ENCODE results near the gene HORMAD2. TPM values are rescaled to one million over a fixed set of nuclear protein-coding genes. Genes with fewer than 3 reads are reported as not detected.

Gene HORMAD2, protein sequence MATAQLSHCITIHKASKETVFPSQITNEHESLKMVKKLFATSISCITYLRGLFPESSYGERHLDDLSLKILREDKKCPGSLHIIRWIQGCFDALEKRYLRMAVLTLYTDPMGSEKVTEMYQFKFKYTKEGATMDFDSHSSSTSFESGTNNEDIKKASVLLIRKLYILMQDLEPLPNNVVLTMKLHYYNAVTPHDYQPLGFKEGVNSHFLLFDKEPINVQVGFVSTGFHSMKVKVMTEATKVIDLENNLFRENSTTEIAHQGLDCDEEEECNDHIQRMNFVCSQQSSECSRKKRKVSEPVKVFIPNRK
- total RNA-seq (not detected), polyA plus RNA-seq (not detected)

DNA sequence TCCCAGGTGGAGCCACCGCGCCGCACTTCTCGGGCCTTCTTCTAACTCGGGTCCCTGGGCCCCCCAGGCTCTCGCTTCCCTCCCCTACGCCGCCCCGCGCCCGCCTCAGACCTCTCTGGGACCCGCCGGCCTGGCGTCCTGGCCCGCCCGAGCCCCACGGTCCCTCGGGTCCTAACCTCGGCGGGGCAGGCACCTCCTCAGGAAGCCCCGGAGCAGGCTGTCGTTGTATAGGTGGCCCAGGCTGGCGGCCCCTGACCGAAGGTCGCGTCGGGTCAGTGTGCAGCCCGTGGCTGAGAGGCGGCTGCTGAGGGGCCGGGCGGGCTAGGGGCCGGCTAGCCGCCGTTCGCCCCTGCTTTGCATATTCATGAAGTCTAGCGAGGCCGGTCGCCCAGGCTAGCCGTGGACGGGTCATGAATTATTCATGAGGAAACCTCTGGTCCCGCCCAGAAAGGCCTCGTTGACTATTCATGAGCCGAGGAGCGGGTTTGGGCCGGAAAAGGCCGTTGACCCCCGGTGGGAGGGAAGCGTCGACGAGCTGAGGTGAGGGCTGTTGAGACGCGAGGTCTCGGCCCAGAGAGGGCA is at the start of gene HORMAD2:
Gene HORMAD2, plus strand, starts transcription at position 513 of the 582 bp plus-strand sequence. CDS start 13,489 bp downstream, outside the sequence.
- CTCF ChIA-PET: no interaction called here
- Mint-ChIP-seq H3K36me3 (peaks cover 0 to 1% (median 0%) of the 10 kb centered on the region in 3 donors), H3K4me3 (no peak within 1 kb of the TSS), H3K27me3 (peaks cover 0 to 6% of the 10 kb centered on the region in 2 donors), H3K27ac (peak within 1 kb of the TSS in 1 of 8 donors; percentile 43), H3K9me3 (peaks cover 0 to 5% (median 0%) of the 10 kb centered on the region in 5 donors), H3K4me1 (peaks cover 9 to 14% (median 13%) of the 10 kb centered on the region in 3 donors)
- Histone ChIP-seq H3K9me3 (ENCODE audit: low read length) (no peaks in the 10 kb centered on the region), H3K27ac (ENCODE audit: low read depth, low read length) (no peak within 1 kb of the TSS), H3K36me3 (ENCODE audit: insufficient read depth, low read length) (no peaks in the 10 kb centered on the region), H3K27me3 (ENCODE audit: insufficient read depth, low read length, poor library complexity, severe bottlenecking) (no peaks in the 10 kb centered on the region), H3K4me3 (ENCODE audit: low read length) (no peak within 1 kb of the TSS), H3K4me1 (ENCODE audit: insufficient read depth, low read length) (peaks cover 9% of the 10 kb centered on the region)
- DNase-seq: no peak
- POLR2A ChIA-PET: no interaction called here

DNA sequence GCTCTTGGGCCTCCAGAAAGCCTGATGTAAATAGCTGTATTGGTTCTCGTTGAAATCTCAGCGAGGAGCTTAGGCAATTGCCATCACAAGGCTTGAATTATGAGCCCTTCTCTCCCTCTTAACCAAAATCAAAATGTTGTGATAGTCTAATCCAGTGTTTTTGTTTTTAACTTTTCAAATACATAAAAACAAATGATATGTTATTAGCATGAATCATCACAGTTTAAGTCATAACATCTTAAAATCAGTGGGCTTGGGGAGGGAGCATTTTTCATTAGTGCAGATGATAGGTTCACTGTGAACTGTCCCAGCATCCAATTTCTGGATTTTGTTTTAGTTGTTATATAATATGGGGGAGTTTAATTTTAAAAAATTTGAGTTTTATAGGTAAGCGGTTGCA is 48.9 kb upstream of the HORMAD2 start:
- H3K9me3 Mint-ChIP-seq: no peaks in the 10 kb centered on the region
- Histone ChIP-seq H3K27ac (ENCODE audit: low read depth, low read length) (no peak overlapping the region), H3K4me1 (ENCODE audit: insufficient read depth, low read length) (no peaks in the 10 kb centered on the region), H3K27me3 (ENCODE audit: insufficient read depth, low read length, poor library complexity, severe bottlenecking) (no peaks in the 10 kb centered on the region), H3K36me3 (ENCODE audit: insufficient read depth, low read length) (no peaks in the 10 kb centered on the region), H3K9me3 (ENCODE audit: low read length) (no peaks in the 10 kb centered on the region), H3K4me3 (ENCODE audit: low read length) (no peak overlapping the region)
- POLR2A ChIA-PET: no interaction called here
- peak overlapping the region in 2 of 8 donors; percentile 45 to 84 for H3K27ac Mint-ChIP-seq
- CTCF ChIA-PET: no interaction called here
- no peak for DNase-seq
- peaks cover 6 to 31% (median 7%) of the 10 kb centered on the region in 3 donors for H3K36me3 Mint-ChIP-seq
- H3K27me3 Mint-ChIP-seq: no peaks in the 10 kb centered on the region
- H3K4me1 Mint-ChIP-seq: no peaks in the 10 kb centered on the region
- H3K4me3 Mint-ChIP-seq: peak overlapping the region in 1 of 7 donors; percentile 2

DNA sequence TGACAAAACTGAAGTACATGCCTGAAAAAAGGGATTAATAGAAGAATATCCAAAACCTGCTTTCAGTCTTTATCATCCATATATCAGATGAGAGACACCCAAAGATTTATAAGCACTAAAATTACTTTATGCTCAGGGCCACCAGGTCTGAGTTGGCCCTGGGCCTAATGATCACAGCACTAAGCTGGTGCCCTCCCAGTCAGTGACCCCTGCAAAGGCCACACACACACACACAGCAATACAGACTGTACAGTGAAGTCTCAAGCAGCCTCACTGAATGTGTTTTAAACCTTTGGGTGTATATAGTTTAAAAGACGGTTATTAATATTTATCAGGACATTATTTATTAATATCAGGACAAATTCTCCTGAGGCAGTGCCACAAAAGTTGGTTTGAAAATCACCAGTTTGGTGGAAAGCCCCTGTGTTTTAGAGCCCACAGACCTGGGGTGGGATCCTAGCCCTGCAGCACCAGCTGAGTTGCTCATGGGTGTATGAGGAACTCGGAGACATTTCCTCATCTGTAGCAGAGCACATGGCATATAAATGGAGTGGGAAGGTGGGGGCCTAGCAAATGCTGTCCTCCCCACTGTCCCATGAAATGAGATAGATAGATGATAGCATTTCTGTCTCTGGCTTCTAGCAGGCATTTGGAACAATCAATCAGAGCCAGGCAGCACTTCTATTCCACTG is 48.4 kb upstream of the HORMAD2 start:
- CTCF ChIA-PET: interaction anchor here (1.5 kb wide), 1 partner anchor 27 kb away, joined by 4 read pairs; no protein-coding TSS in a partner anchor

DNA sequence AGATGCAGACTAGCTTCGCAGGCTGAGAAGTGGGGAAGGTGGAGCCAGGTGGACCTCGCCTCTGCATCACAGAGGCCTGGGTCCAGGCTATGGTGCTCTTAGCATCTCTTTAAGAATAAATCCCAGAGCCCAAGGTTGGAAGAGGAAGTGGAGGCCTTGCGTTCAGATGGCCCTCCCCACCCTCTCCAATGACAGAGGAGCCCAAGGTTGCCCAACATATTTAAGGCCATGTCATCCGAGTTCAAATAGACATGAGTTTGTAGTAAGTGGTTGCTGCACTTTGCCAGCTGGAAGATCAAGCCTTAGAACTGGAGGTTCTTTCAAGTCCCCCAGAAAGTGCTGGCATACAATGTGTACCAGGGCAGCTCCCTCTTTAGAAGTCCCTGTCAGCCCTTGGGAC is 47.1 kb upstream of the HORMAD2 start:
- H3K4me3 Mint-ChIP-seq: no peak overlapping the region
- Histone ChIP-seq H3K9me3 (ENCODE audit: low read length) (no peaks in the 10 kb centered on the region), H3K36me3 (ENCODE audit: insufficient read depth, low read length) (no peaks in the 10 kb centered on the region), H3K4me1 (ENCODE audit: insufficient read depth, low read length) (no peaks in the 10 kb centered on the region), H3K27me3 (ENCODE audit: insufficient read depth, low read length, poor library complexity, severe bottlenecking) (no peaks in the 10 kb centered on the region), H3K27ac (ENCODE audit: low read depth, low read length) (no peak overlapping the region), H3K4me3 (ENCODE audit: low read length) (no peak overlapping the region)
- no peak overlapping the region for H3K27ac Mint-ChIP-seq
- no peak for DNase-seq
- H3K36me3 Mint-ChIP-seq: peaks cover 0 to 14% (median 2%) of the 10 kb centered on the region in 3 donors
- CTCF ChIA-PET: interaction anchor here (1.5 kb wide), 1 partner anchor 28 kb away, joined by 4 read pairs; no protein-coding TSS in a partner anchor
- H3K4me1 Mint-ChIP-seq: no peaks in the 10 kb centered on the region
- H3K27me3 Mint-ChIP-seq: no peaks in the 10 kb centered on the region
- POLR2A ChIA-PET: no interaction called here
- no peaks in the 10 kb centered on the region for H3K9me3 Mint-ChIP-seq

More for the DNA sequence above, 48.4 kb upstream of the HORMAD2 start:
- POLR2A ChIA-PET: no interaction called here
- no peaks in the 10 kb centered on the region for H3K27me3 ChIP-seq (ENCODE audit: insufficient read depth, low read length, poor library complexity, severe bottlenecking)
- no peak overlapping the region for H3K4me3 Mint-ChIP-seq
- H3K4me1 Mint-ChIP-seq: no peaks in the 10 kb centered on the region
- no peaks in the 10 kb centered on the region for H3K27me3 Mint-ChIP-seq
- no peaks in the 10 kb centered on the region for H3K9me3 ChIP-seq (ENCODE audit: low read length)
- peaks cover 5 to 25% (median 6%) of the 10 kb centered on the region in 3 donors for H3K36me3 Mint-ChIP-seq
- H3K36me3 ChIP-seq (ENCODE audit: insufficient read depth, low read length): no peaks in the 10 kb centered on the region
- H3K27ac ChIP-seq (ENCODE audit: low read depth, low read length): no peak overlapping the region
- H3K4me3 ChIP-seq (ENCODE audit: low read length): no peak overlapping the region
- no peaks in the 10 kb centered on the region for H3K9me3 Mint-ChIP-seq
- H3K27ac Mint-ChIP-seq: peak overlapping the region in 2 of 8 donors; percentile 17 to 36
- no peaks in the 10 kb centered on the region for H3K4me1 ChIP-seq (ENCODE audit: insufficient read depth, low read length)
- DNase-seq: no peak

DNA sequence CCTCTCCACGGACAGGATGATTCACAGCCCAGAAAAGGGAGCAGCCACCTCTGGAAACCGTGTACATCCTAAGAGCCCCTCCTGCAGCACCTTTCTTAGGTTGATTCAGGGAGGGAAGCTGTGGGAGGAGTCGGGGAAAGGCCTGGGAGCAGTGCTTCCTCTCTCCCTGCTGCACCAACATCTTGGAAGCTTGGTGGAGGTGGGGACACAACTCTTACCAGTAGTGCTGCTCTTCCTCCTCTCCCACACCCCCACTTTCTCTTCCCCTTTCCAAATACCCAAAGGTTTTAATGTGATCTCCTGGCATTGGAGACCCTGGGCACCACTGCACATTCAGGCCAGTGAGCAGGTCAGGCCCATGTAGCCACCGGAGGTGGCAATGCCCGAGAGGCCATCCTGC is 46.4 kb upstream of the HORMAD2 start:
- no peaks in the 10 kb centered on the region for H3K4me1 ChIP-seq (ENCODE audit: insufficient read depth, low read length)
- CTCF ChIA-PET: no interaction called here
- DNase-seq: no peak
- POLR2A ChIA-PET: no interaction called here
- no peaks in the 10 kb centered on the region for H3K27me3 ChIP-seq (ENCODE audit: insufficient read depth, low read length, poor library complexity, severe bottlenecking)
- H3K36me3 ChIP-seq (ENCODE audit: insufficient read depth, low read length): no peaks in the 10 kb centered on the region
- Mint-ChIP-seq H3K27ac (no peak overlapping the region), H3K9me3 (no peaks in the 10 kb centered on the region), H3K4me3 (no peak overlapping the region), H3K36me3 (peaks cover 0 to 7% (median 2%) of the 10 kb centered on the region in 3 donors), H3K27me3 (no peaks in the 10 kb centered on the region), H3K4me1 (no peaks in the 10 kb centered on the region)
- no peak overlapping the region for H3K4me3 ChIP-seq (ENCODE audit: low read length)
- H3K9me3 ChIP-seq (ENCODE audit: low read length): no peaks in the 10 kb centered on the region
- H3K27ac ChIP-seq (ENCODE audit: low read depth, low read length): no peak overlapping the region

DNA sequence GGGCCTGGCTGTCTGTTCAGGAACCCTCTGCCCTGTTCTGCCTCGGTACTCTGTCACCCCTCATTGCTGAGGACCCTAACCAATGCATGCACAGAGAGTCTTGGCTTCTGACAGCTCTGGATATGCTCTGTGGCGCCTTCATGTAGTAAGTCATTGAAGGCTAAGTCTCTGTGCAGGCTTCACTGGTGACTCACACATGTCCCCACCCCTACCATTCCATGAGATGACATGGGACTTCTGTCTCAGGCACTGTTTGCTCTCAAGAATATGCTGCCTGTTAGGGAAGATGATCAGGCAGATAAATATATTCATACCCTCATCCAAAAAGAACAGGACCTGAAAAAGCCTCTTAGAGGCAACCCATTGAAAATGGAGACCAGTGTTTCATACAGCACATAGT is 43.6 kb upstream of the HORMAD2 start:
- Histone ChIP-seq H3K9me3 (ENCODE audit: low read length) (no peaks in the 10 kb centered on the region), H3K36me3 (ENCODE audit: insufficient read depth, low read length) (no peaks in the 10 kb centered on the region), H3K4me3 (ENCODE audit: low read length) (no peak overlapping the region), H3K27ac (ENCODE audit: low read depth, low read length) (no peak overlapping the region), H3K4me1 (ENCODE audit: insufficient read depth, low read length) (no peaks in the 10 kb centered on the region), H3K27me3 (ENCODE audit: insufficient read depth, low read length, poor library complexity, severe bottlenecking) (peaks cover 5% of the 10 kb centered on the region)
- no peaks in the 10 kb centered on the region for H3K4me1 Mint-ChIP-seq
- ChIA-PET POLR2A (no interaction called here), CTCF (no interaction called here)
- no peak for DNase-seq
- no peaks in the 10 kb centered on the region for H3K9me3 Mint-ChIP-seq
- no peaks in the 10 kb centered on the region for H3K36me3 Mint-ChIP-seq
- peaks cover 5% of the 10 kb centered on the region in 2 donors for H3K27me3 Mint-ChIP-seq
- H3K27ac Mint-ChIP-seq: no peak overlapping the region
- H3K4me3 Mint-ChIP-seq: no peak overlapping the region

DNA sequence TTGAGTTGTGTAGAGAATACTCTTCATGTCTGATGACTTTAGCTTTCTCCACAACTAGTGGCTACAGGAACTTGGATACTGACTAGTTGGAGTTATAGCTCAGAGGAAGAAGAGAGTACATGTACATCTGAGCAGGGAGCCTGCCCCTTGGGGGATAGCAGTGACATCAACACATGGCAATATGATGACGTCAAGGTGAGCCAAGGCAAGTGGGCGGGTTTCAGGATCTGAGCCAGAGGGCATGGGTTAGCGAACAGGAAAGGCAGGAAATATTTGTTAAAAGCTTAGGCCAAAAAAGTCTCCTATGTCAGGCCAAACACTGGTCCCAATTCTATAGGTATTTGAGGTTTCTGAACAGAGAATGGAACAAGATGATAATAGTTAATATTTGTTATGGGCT is 42.0 kb upstream of the HORMAD2 start:
- no peak overlapping the region for H3K27ac ChIP-seq (ENCODE audit: low read depth, low read length)
- Mint-ChIP-seq H3K4me1 (no peaks in the 10 kb centered on the region), H3K27ac (no peak overlapping the region), H3K27me3 (peaks cover 9 to 12% of the 10 kb centered on the region in 2 donors), H3K9me3 (no peaks in the 10 kb centered on the region), H3K4me3 (no peak overlapping the region), H3K36me3 (no peaks in the 10 kb centered on the region)
- ChIA-PET CTCF (interaction anchor here (0.6 kb wide), 1 partner anchor 19 kb away, joined by 3 read pairs; no protein-coding TSS in a partner anchor), POLR2A (no interaction called here)
- no peaks in the 10 kb centered on the region for H3K9me3 ChIP-seq (ENCODE audit: low read length)
- H3K27me3 ChIP-seq (ENCODE audit: insufficient read depth, low read length, poor library complexity, severe bottlenecking): peaks cover 5% of the 10 kb centered on the region
- DNase-seq: no peak
- H3K36me3 ChIP-seq (ENCODE audit: insufficient read depth, low read length): no peaks in the 10 kb centered on the region
- H3K4me3 ChIP-seq (ENCODE audit: low read length): no peak overlapping the region
- no peaks in the 10 kb centered on the region for H3K4me1 ChIP-seq (ENCODE audit: insufficient read depth, low read length)

Measured in CD8-positive, alpha-beta memory T cell (primary cell).